HAP-1 (cell line): Measurements from ENCODE around the gene ANKRD11.

Experiments used
- DNase-seq, 2 experiments: peaks; one replicate each; pipeline ENCODE4 v3.0.0-alpha.2; 2016 to 2020; ENCODE audit warnings: low spot score in 2 of 2
- H3K27me3 ChIP-seq: fragments of 250-450 bp; sonication (Bioruptor Pico); 2 replicates; pipeline ENCODE4 v1.5.1; 2020; ENCODE audit warnings: low read depth, mild to moderate bottlenecking, moderate library complexity
- H3K36me3 ChIP-seq: fragments of 250-450 bp; sonication (Bioruptor Pico); replicated peaks from 2 replicates; pipeline ENCODE4 v1.5.1; 2020; ENCODE audit warnings: mild to moderate bottlenecking
- H3K4me1 ChIP-seq: fragments of 250-450 bp; sonication (Bioruptor Pico); 2 replicates; pipeline ENCODE4 v1.5.1; 2020; ENCODE audit warnings: mild to moderate bottlenecking
- H3K4me3 ChIP-seq: fragments of 250-450 bp; sonication (Bioruptor Pico); 2 replicates; pipeline ENCODE4 v1.5.1; 2020; ENCODE audit warnings: mild to moderate bottlenecking, moderate library complexity
- H3K9me3 ChIP-seq: fragments of 250-450 bp; sonication (Bioruptor Pico); 2 replicates; pipeline ENCODE4 v1.5.1; 2020; ENCODE audit warnings: mild to moderate bottlenecking, moderate library complexity
- in situ Hi-C: fragments of 300-500 bp; cut with MboI; formaldehyde crosslinking; loops from 3 replicates; pipeline ENCODE4 v1.14.3; 2020; ENCODE audit warnings: low sequenced_read_pairs, inconsistent platforms, mixed read lengths

The ANKRD11 gene

DNA sequence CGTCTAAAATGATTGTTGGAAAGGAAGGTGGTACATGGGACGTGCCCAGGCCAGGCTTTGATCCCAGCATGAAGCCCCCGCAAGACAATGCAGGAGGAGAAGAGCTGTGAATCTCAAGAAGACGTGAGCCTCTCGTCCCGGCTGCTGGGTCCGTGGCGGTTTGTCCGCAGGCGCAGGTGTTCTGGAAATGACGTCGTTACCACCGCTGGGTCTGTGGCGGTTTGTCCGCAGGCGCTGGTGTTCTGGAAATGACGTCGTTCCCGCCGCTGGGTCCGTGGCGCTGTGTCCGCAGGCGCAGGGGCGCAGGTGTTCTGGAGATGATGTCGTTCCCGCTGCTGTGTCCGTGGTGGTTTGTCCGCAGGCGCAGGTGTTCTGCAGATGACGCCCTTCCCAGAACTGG, 31.9 kb upstream of the ANKRD11 start:
- in situ Hi-C loops: no loop called here
- Histone ChIP-seq H3K36me3 (peaks cover 86% of the 10 kb centered on the region), H3K27me3 (no peaks in the 10 kb centered on the region), H3K9me3 (no peaks in the 10 kb centered on the region), H3K4me3 (no peak overlapping the region), H3K4me1 (no peaks in the 10 kb centered on the region)
- no peak for DNase-seq

DNA sequence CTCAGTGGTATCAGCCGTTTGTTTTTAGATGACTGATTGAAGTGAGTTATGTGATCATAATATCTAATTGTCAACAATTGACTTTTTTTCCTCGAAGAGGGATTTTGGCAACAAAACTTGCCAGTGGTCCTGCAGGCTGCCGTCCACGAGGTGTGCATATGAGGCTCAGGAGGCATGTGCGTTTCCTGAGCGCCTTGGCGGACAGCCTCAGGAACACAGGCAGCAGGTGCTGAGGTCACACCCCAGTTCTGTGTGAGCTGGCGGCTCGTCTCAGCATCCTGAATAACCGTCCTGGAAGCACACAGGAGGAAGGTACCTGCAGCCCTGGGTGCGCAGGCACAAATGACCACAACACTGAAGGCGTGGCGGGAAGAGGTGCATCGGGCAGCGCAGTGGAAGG, 29.5 kb upstream of the ANKRD11 start:
- Histone ChIP-seq H3K4me1 (no peaks in the 10 kb centered on the region), H3K4me3 (no peak overlapping the region), H3K36me3 (peaks cover 86% of the 10 kb centered on the region), H3K27me3 (no peaks in the 10 kb centered on the region), H3K9me3 (no peaks in the 10 kb centered on the region)
- DNase-seq: no peak
- in situ Hi-C loops: no loop called here

DNA sequence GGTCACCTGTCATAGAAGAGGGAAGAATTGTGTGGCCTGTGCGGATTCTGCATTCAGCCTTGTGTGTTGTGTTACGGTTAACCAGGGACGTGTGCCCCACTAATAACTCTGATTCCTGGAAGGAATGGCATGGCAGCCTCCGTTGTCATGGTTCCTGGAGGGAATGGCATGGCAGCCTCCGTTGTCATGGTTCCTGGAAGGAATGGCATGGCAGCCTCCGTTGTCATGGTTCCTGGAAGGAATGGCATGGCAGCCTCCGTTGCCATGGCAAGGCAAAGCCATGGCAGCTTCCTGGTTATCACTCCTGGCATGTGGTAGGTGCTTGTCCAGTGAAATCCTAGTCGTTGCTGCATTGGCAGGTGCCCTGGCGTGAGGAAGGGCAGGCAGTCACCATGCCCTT, 26.8 kb upstream of the ANKRD11 start:
- in situ Hi-C loops: no loop called here
- peaks cover 86% of the 10 kb centered on the region for H3K36me3 ChIP-seq
- H3K4me3 ChIP-seq: no peak overlapping the region
- H3K27me3 ChIP-seq: no peaks in the 10 kb centered on the region
- H3K9me3 ChIP-seq: no peaks in the 10 kb centered on the region
- H3K4me1 ChIP-seq: no peaks in the 10 kb centered on the region
- no peak for DNase-seq

DNA sequence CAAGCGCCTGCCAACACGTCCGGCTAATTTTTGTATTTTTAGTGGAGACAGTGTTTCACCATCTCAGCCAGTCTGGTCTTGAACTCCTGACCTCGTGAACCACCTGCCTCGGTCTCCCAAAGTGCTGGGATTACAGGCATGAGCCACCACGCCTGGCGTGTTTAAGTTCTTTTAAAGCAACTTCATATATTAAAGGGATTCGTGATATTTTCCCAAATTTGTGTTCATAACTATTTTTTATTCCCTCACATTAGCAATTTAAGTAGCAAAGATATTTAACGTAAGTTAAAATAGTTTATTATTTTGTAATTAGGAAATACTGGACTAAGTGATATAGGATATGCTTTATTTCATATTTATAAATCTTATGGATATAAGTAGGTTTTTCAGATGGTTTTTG, 22.1 kb upstream of the ANKRD11 start:
- Histone ChIP-seq H3K36me3 (peaks cover 75% of the 10 kb centered on the region), H3K4me1 (peaks cover 3% of the 10 kb centered on the region), H3K4me3 (no peak overlapping the region), H3K27me3 (no peaks in the 10 kb centered on the region), H3K9me3 (no peaks in the 10 kb centered on the region)
- in situ Hi-C loops: no loop called here
- DNase-seq: no peak

DNA sequence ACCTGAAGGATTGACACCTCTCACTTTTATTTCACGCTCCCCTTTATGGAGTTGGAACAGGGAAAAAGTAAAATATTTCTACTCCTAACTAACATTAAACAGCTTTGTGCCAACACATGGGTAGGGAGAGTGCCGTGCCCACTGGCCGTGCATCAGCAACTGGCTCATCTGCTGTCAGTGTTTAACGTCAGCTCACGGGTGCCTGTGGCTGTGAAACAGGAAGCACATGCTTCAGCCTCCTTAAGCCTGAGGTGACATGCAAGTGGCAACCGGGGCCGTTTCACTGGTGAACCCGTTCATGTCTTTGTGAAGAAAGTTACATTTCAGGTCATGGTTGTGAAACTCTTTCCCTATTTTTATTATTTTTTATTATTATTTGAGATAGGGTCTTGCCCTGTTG, 21.0 kb upstream of the ANKRD11 start:
- in situ Hi-C loops: no loop called here
- Histone ChIP-seq H3K4me3 (no peak overlapping the region), H3K36me3 (peaks cover 67% of the 10 kb centered on the region), H3K4me1 (peaks cover 10% of the 10 kb centered on the region), H3K9me3 (no peaks in the 10 kb centered on the region; the same call in 1 of the 2 replicates), H3K27me3 (no peaks in the 10 kb centered on the region)
- no peak for DNase-seq

GRCh38 chr16:89510526-89510925, 20.2 kb upstream of the ANKRD11 start:
- Histone ChIP-seq H3K4me3 (no peak overlapping the region), H3K4me1 (peaks cover 10% of the 10 kb centered on the region), H3K9me3 (no peaks in the 10 kb centered on the region; the same call in 1 of the 2 replicates), H3K27me3 (no peaks in the 10 kb centered on the region), H3K36me3 (peaks cover 59% of the 10 kb centered on the region)
- in situ Hi-C loops: no loop called here
- DNase-seq: no peak

- Histone ChIP-seq H3K4me3 (peak within 1 kb of the TSS; percentile 91), H3K4me1 (peaks cover 10% of the 10 kb centered on the region), H3K36me3 (peaks cover 36% of the 10 kb centered on the region), H3K9me3 (no peaks in the 10 kb centered on the region; the same call in 1 of the 2 replicates), H3K27me3 (no peaks in the 10 kb centered on the region)
- DNase-seq: peak; percentile 76 to 87
- in situ Hi-C loops: no loop called here
Measured at GRCh38 chr16:89507834-89508590, 17.7 kb upstream of the ANKRD11 start, which contains the start of gene SPG7. SPG7 (plus strand) TSS chr16:89508403; CDS start chr16:89508418, 15 bp downstream.

GRCh38 chr16:89507214-89507833, 17.0 kb upstream of the ANKRD11 start:
- peaks cover 10% of the 10 kb centered on the region for H3K4me1 ChIP-seq
- H3K4me3 ChIP-seq: peak overlapping the region; percentile 91
- DNase-seq: no peak
- H3K27me3 ChIP-seq: no peaks in the 10 kb centered on the region
- in situ Hi-C loops: no loop called here
- H3K36me3 ChIP-seq: peaks cover 30% of the 10 kb centered on the region
- no peaks in the 10 kb centered on the region; the same call in 1 of the 2 replicates for H3K9me3 ChIP-seq

GRCh38 chr16:89506791-89507191, 16.4 kb upstream of the ANKRD11 start:
- H3K27me3 ChIP-seq: no peaks in the 10 kb centered on the region
- in situ Hi-C loops: no loop called here
- H3K4me3 ChIP-seq: peak overlapping the region; percentile 91
- H3K9me3 ChIP-seq: no peaks in the 10 kb centered on the region; the same call in 1 of the 2 replicates
- H3K4me1 ChIP-seq: peaks cover 10% of the 10 kb centered on the region
- no peak for DNase-seq
- H3K36me3 ChIP-seq: peaks cover 24% of the 10 kb centered on the region

DNA sequence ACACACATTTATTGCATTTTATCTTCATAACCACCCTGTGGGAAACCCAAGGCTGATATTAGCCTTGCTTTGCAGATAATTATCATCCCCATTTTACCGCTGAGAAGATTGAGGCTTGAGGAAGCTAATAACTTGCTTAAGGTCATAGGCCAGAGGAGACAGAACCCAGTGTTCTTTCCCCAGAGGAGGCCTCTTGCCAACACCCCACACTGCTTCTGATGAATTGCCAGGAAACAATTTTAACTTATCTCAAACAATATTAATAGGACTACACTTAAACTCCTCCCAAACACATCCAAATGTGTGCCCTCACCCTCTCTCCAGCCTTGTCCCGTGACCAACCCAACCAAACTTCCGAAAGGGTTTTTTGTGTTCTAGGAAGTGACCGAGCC, 15.7 kb upstream of the ANKRD11 start:
- DNase-seq: no peak

GRCh38 chr16:89505204-89506112, 15.1 kb upstream of the ANKRD11 start:
- in situ Hi-C loops: no loop called here
- Histone ChIP-seq H3K4me1 (peaks cover 10% of the 10 kb centered on the region), H3K4me3 (no peak overlapping the region), H3K36me3 (peaks cover 11% of the 10 kb centered on the region), H3K27me3 (no peaks in the 10 kb centered on the region), H3K9me3 (no peaks in the 10 kb centered on the region; the same call in 1 of the 2 replicates)
- no peak for DNase-seq

More for the DNA sequence above, 15.7 kb upstream of the ANKRD11 start:
- in situ Hi-C loops: no loop called here
- Histone ChIP-seq H3K36me3 (peaks cover 17% of the 10 kb centered on the region), H3K4me1 (peaks cover 10% of the 10 kb centered on the region), H3K4me3 (no peak overlapping the region), H3K9me3 (no peaks in the 10 kb centered on the region; the same call in 1 of the 2 replicates), H3K27me3 (no peaks in the 10 kb centered on the region)

DNA sequence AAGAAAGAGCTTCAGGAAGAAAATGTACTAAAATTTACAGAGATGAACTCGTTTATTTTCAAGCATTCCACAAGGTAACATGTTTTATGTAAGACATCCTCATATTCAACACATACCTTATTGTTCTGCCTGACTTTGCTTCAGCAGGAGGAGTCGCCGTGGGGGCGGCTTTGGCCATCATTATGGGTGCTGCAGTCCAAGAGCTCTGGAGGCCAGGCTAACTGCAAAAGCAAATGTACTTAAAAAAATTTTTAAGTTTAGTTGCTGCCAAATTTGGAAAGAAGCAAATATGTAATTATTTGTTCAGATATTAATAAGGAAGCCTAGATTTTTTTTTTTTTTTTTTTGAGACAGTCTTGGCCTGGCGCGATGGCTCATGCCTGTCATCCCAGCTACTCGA, 13.7 kb upstream of the ANKRD11 start:
- in situ Hi-C loops: no loop called here
- Histone ChIP-seq H3K4me1 (peaks cover 6% of the 10 kb centered on the region), H3K4me3 (no peak overlapping the region), H3K36me3 (peaks cover 6% of the 10 kb centered on the region), H3K9me3 (no peaks in the 10 kb centered on the region; the same call in 1 of the 2 replicates), H3K27me3 (no peaks in the 10 kb centered on the region)
- no peak for DNase-seq

GRCh38 chr16:89502081-89502843, 11.9 kb upstream of the ANKRD11 start:
- in situ Hi-C loops: no loop called here
- no peak for DNase-seq
- Histone ChIP-seq H3K36me3 (no peaks in the 10 kb centered on the region), H3K4me1 (peaks cover 6% of the 10 kb centered on the region), H3K4me3 (no peak overlapping the region), H3K9me3 (no peaks in the 10 kb centered on the region; the same call in 1 of the 2 replicates), H3K27me3 (no peaks in the 10 kb centered on the region)
